HCT116 (cell line): ENCODE data around the gene ZNF432. TPM values are rescaled to one million over a fixed set of nuclear protein-coding genes. Genes with fewer than 3 reads are reported as not detected.
"Not testable (repeated sequence)": the region's sequence is repeated elsewhere in the genome, so short reads cannot be mapped to it uniquely, and the experiment has no call there.

Source experiments
- ATAC-seq: fragments of 200-7000 bp; cut with Tn5 transposase; 2 replicates; pipeline ENCODE4 v1.9.1; 2020; ENCODE audit warnings: mild to moderate bottlenecking, moderate library complexity
- Bru-seq: library from RNA; stranded (reverse); fragments of 400-500 nt; gene quantifications from one replicate; lab custom pipeline; 2021; lab: Mats Ljungman, UMichigan
- BruChase-seq, 2 experiments: library from RNA; stranded (reverse); fragments of 400-500 nt; gene quantifications; one replicate each; lab custom pipeline; 2021; lab: Mats Ljungman, UMichigan
- BruUV-seq: library from RNA; stranded (reverse); fragments of 400-500 nt; replicated peaks from 2 replicates; lab custom pipeline; 2021; lab: Mats Ljungman, UMichigan
- CTCF ChIA-PET: fragments of 300-600 bp; sonication (Branson Sonifier 250); formaldehyde crosslinking; loops from one replicate; lab custom pipeline; 2021; ENCODE audit warnings: antibody characterized with exemption; lab: Charles Lee
- POLR2A ChIA-PET: fragments of 300-600, 350-600 bp; sonication (Branson Sonifier 250); formaldehyde crosslinking; loops from one replicate; lab custom pipeline; 2021; ENCODE audit warnings: antibody characterized with exemption; lab: Charles Lee
- RAD21 ChIA-PET, 2 experiments: fragments of 300-600 bp; sonication (Branson Sonifier 250); formaldehyde crosslinking; loops; one replicate each; lab custom pipeline; 2023; ENCODE audit warnings: low total read pairs in 2 of 2; ENCODE audit not compliant: uncharacterized antibody in 2 of 2, unreplicated experiment in 2 of 2, low non-redundant PET in 1 of 2; lab: Charles Lee
- DNase-seq: peaks from one replicate; pipeline ENCODE4 v3.0.0-alpha.2; 2010; ENCODE audit warnings: low read depth, low spot score
- H2AFZ ChIP-seq: fragments of 200-600 bp; shearing (Covaris generic), sonication (generic); 2 replicates; pipeline ENCODE4 v1.6.1; 2017; ENCODE audit warnings: low read depth, mixed run types, mixed read lengths, antibody characterized with exemption, low read length; ENCODE audit not compliant: poor library complexity, severe bottlenecking
- H3K27ac ChIP-seq: 2 replicates; pipeline ENCODE4 v1.5.1; 2012; ENCODE audit warnings: low read depth, low read length
- H3K27me3 ChIP-seq: fragments of 200-600 bp; sonication (generic); 2 replicates; pipeline ENCODE4 v1.6.1; 2016; ENCODE audit warnings: mixed run types, low read length, mixed read lengths; ENCODE audit not compliant: insufficient read depth
- H3K36me3 ChIP-seq, 2 experiments: fragments of 200-500 bp in 1 of 2; fragments of 200-600 bp in 1 of 2; sonication (Bioruptor generic) in 1 of 2; sonication (generic) in 1 of 2; 2 replicates each; pipeline versions ENCODE4 v1.5.1 to v1.6.1; 2014 to 2016; ENCODE audit warnings: low read length in 2 of 2, inconsistent platforms in 1 of 2, mixed read lengths in 1 of 2, mixed run types in 1 of 2; ENCODE audit not compliant: insufficient read depth in 2 of 2, control insufficient read depth in 1 of 2
- H3K4me1 ChIP-seq, 2 experiments: fragments of 200-600 bp in 1 of 2; sonication (generic) in 1 of 2; 2 replicates each; pipeline versions ENCODE4 v1.5.1 to v1.6.1; 2012 to 2017; ENCODE audit warnings: low read length in 2 of 2, inconsistent platforms in 1 of 2, mild to moderate bottlenecking in 1 of 2, mixed read lengths in 1 of 2, mixed run types in 1 of 2, moderate library complexity in 1 of 2; ENCODE audit not compliant: insufficient read depth in 2 of 2, control insufficient read depth in 1 of 2
- H3K4me2 ChIP-seq: fragments of 200-600 bp; sonication (generic); 2 replicates; pipeline ENCODE4 v1.6.1; 2017; ENCODE audit warnings: mixed run types, low read length, mixed read lengths
- H3K4me3 ChIP-seq, 2 experiments: fragments of 200-600 bp in 1 of 2; sonication (generic) in 1 of 2; replicated peaks in 1 of 2; 2 replicates each; pipeline ENCODE4 v1.5.1; 2011 to 2016; ENCODE audit warnings: low read length in 2 of 2, control low read depth in 1 of 2, low read depth in 1 of 2, mild to moderate bottlenecking in 1 of 2, mixed read lengths in 1 of 2, mixed run types in 1 of 2
- H3K79me2 ChIP-seq: fragments of 200-600 bp; sonication (generic); 2 replicates; pipeline ENCODE4 v1.6.1; 2017; ENCODE audit warnings: mild to moderate bottlenecking, mixed run types, low read length, moderate library complexity, mixed read lengths; ENCODE audit not compliant: insufficient read depth
- H3K9ac ChIP-seq: fragments of 200-600 bp; sonication (generic); 2 replicates; pipeline ENCODE4 v1.6.1; 2016; ENCODE audit warnings: low read length, mixed read lengths
- H3K9me2 ChIP-seq: fragments of 200-600 bp; sonication (generic), shearing (Covaris generic); 2 replicates; pipeline ENCODE4 v1.6.1; 2017; ENCODE audit warnings: mixed run types, mild to moderate bottlenecking, moderate library complexity; ENCODE audit not compliant: insufficient read depth
- H3K9me3 ChIP-seq, 2 experiments: fragments of 200-500 bp in 1 of 2; fragments of 200-600 bp in 1 of 2; sonication (Bioruptor generic) in 1 of 2; sonication (generic) in 1 of 2; 2 replicates each; pipeline ENCODE4 v1.6.1; 2014 to 2017; ENCODE audit warnings: low read length in 2 of 2, mixed read lengths in 2 of 2, inconsistent platforms in 1 of 2, low read depth in 1 of 2, mild to moderate bottlenecking in 1 of 2, mixed run types in 1 of 2, moderate library complexity in 1 of 2; ENCODE audit not compliant: control insufficient read depth in 1 of 2, insufficient read depth in 1 of 2
- H4K20me1 ChIP-seq: fragments of 200-600 bp; sonication (generic), shearing (Covaris generic); 2 replicates; pipeline ENCODE4 v1.6.1; 2017; ENCODE audit warnings: mixed run types, mild to moderate bottlenecking, moderate library complexity; ENCODE audit not compliant: insufficient read depth
- ATF3 ChIP-seq: IDR thresholded peaks from 2 replicates; pipeline ENCODE4 v1.6.1; 2012
- CBX3 ChIP-seq: IDR thresholded peaks from 2 replicates; pipeline ENCODE4 v1.6.1; 2012; ENCODE audit warnings: low read depth
- MAX ChIP-seq: IDR thresholded peaks from 2 replicates; pipeline ENCODE4 v1.6.1; 2012
- POLR2AphosphoS5 ChIP-seq: IDR thresholded peaks from 2 replicates; pipeline ENCODE4 v1.6.1; 2011; ENCODE audit warnings: mild to moderate bottlenecking, low read depth, low read length, moderate library complexity
- SRF ChIP-seq: IDR thresholded peaks from 2 replicates; pipeline ENCODE4 v1.6.1; 2012; ENCODE audit warnings: low read depth
- YY1 ChIP-seq: IDR thresholded peaks from 2 replicates; pipeline ENCODE4 v1.6.1; 2011; ENCODE audit warnings: low read length, low read depth, moderate library complexity, mild to moderate bottlenecking; ENCODE audit not compliant: insufficient replicate concordance; ENCODE audit errors: extremely low read depth
- intact Hi-C: fragments of 100-400 bp; cut with micrococcal nuclease; formaldehyde crosslinking; loops from 2 replicates; pipeline ENCODE4 v1.10.0; 2022
- long read RNA-seq: library from polyadenylated mRNA; unstranded; transcript quantifications from one replicate; pipeline ENCODE4 v2.0.0, GENCODE V29; 2021; ENCODE audit not compliant: unreplicated experiment
- polyA plus RNA-seq: library from polyadenylated mRNA; unstranded; fragments of >200 nt; gene quantifications from 2 replicates; pipeline ENCODE4 v1.2.1, GENCODE V29; 2012; ENCODE audit warnings: missing spikeins
- total RNA-seq: library from RNA; stranded (reverse); gene quantifications from one replicate; pipeline ENCODE4 v1.2.1, GENCODE V29; 2021; ENCODE audit not compliant: unreplicated experiment
- TF ChIP-seq, protein P1 (sequence below), 3 experiments: fragments of 200-600 bp in 1 of 3; sonication (generic) in 1 of 3; IDR thresholded peaks in 2 of 3; conservative IDR thresholded peaks in 1 of 3; 2 replicates each; pipeline ENCODE4 v1.5.1; 2012 to 2017; ENCODE audit warnings: low read depth in 2 of 3, low read length in 2 of 3, antibody characterized with exemption in 1 of 3, borderline replicate concordance in 1 of 3, control low read depth in 1 of 3, mild to moderate bottlenecking in 1 of 3, mixed read lengths in 1 of 3, mixed run types in 1 of 3, moderate library complexity in 1 of 3; ENCODE audit not compliant: insufficient read depth in 1 of 3

Gene ZNF432
- total RNA-seq (0.64 TPM), Bru-seq, nascent RNA (percentile 35 among the genes with signal in this experiment), BruChase-seq, experiment 1, labeled RNA remaining after a 6-hour chase (percentile 24 among the genes with signal in this experiment), BruChase-seq, experiment 2, labeled RNA remaining after a 2-hour chase (percentile 29 among the genes with signal in this experiment)
- polyA plus RNA-seq = 0.36 and 0.40 TPM in 2 replicates
- long read RNA-seq = 0 reads

DNA sequence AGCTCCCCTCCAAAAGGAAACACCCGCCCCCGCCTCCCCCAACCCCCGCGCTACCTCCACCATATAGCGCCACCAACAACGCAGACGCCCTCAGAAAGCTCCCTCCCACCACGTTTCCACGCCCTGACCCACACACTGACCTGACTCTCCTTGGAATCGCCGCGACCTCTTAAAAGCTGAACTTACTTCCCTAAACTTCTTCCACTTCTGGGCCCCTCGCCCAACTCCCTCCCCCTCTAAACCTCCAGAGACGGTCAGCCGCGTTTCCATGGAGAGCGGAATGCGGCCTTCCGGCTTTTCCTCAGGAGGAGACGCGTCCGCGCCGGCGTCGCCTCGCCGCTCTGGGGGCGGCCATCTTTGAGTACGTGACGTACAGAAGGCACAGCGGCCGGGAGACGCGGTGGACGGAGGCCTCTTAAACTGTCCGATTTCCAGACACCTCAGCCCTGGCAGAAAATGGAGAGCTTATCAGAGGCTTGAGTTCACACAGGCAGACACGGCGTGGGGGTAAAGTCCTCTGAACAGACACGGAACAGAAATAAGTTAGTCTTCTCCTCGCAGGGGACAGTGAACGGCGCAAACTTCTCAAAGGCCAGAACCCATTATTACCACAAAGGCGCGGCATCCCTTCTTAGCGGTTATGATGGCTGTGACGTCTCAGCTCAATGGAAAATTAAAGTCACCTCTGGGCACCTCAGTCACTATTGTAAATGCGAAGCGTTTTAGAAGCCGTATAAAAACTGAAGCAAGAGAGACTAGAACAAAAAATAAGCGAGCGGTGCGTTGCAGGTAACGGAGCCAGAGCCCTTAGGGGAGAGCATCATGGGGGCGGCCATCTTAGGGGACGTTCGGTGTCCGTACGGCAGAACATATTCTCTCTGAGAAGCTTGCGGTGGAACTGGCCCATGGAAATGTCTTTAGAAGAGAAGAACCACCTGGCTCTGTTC, at the start of gene ZNF432:
Gene ZNF432, minus strand, starts transcription at position 284 of the 947 bp plus-strand sequence. CDS start 1,970 bp downstream, outside the sequence.
- BruUV-seq = no TSS peak
- intact Hi-C loops = no loop called here
- ChIA-PET CTCF (no interaction called here), POLR2A (no interaction called here), RAD21 (no interaction called here)
- peak; percentile 16 for DNase-seq
- Histone ChIP-seq H3K9ac (peak within 1 kb of the TSS; percentile 25; the same call in 1 of the 2 replicates), H3K4me3 (peak within 1 kb of the TSS; percentile 34 to 48), H3K36me3 (no peaks in the 10 kb centered on the region)
- peak; percentile 70 for ATAC-seq
- TF ChIP-seq, protein P1, sequence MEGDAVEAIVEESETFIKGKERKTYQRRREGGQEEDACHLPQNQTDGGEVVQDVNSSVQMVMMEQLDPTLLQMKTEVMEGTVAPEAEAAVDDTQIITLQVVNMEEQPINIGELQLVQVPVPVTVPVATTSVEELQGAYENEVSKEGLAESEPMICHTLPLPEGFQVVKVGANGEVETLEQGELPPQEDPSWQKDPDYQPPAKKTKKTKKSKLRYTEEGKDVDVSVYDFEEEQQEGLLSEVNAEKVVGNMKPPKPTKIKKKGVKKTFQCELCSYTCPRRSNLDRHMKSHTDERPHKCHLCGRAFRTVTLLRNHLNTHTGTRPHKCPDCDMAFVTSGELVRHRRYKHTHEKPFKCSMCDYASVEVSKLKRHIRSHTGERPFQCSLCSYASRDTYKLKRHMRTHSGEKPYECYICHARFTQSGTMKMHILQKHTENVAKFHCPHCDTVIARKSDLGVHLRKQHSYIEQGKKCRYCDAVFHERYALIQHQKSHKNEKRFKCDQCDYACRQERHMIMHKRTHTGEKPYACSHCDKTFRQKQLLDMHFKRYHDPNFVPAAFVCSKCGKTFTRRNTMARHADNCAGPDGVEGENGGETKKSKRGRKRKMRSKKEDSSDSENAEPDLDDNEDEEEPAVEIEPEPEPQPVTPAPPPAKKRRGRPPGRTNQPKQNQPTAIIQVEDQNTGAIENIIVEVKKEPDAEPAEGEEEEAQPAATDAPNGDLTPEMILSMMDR (IDR thresholded peaks at IDR 0.05 in 2 of 3, conservative IDR thresholded peaks at IDR 0.05 in 1 of 3; ENCODE audit: borderline replicate concordance in 1 of 3, insufficient read depth in 1 of 3, low read depth in 2 of 3, low read length in 2 of 3) = no peak
- TF ChIP-seq MAX (peak; percentile 20; the same call in 1 of the 2 replicates), YY1 (peak; percentile 88), CBX3 (no peak), POLR2AphosphoS5 (no peak), SRF (no peak), ATF3 (no peak)
- TF ChIP-seq, all 23 proteins: peak for 2
- H3K27ac ChIP-seq = no peak within 1 kb of the TSS
- H4K20me1 ChIP-seq = no peaks in the 10 kb centered on the region
- H3K9me3 ChIP-seq = peaks cover 8 to 9% of the 10 kb centered on the region in 2 experiments; a peak in 2 of 4 replicates
- no peaks in the 10 kb centered on the region for H3K79me2 ChIP-seq
- H2AFZ ChIP-seq = no peak within 1 kb of the TSS
- peak within 1 kb of the TSS; percentile 54 for H3K4me2 ChIP-seq
- no peaks in the 10 kb centered on the region for H3K27me3 ChIP-seq
- peaks cover 0 to 5% of the 10 kb centered on the region in 2 experiments; a peak in 1 of 4 replicates for H3K4me1 ChIP-seq
- no peaks in the 10 kb centered on the region for H3K9me2 ChIP-seq

- RAD21 ChIA-PET, H3K27me3 ChIP-seq, H3K4me1 ChIP-seq, DNase-seq, H3K9ac ChIP-seq, ATAC-seq, H3K79me2 ChIP-seq, H3K27ac ChIP-seq, POLR2A ChIA-PET, H3K4me3 ChIP-seq, BruUV-seq, CTCF ChIA-PET, H2AFZ ChIP-seq, H3K4me2 ChIP-seq, H3K36me3 ChIP-seq, intact Hi-C loops, H3K9me3 ChIP-seq, H3K9me2 ChIP-seq, H4K20me1 ChIP-seq: not testable (repeated sequence)
Observed at GRCh38 chr19:52096416-52096815, 47.8 kb upstream of the ZNF432 start.
